T-helper 22 cell (primary cell): ENCODE results near the gene LORICRIN.
A peak's percentile ranks its signal among the peaks of the same experiment; 100 is the strongest.

Experiments used
- DNase-seq: peaks from one replicate; pipeline ENCODE4 v3.0.0-alpha.2; 2020; ENCODE audit warnings: low read depth

The LORICRIN gene

DNA sequence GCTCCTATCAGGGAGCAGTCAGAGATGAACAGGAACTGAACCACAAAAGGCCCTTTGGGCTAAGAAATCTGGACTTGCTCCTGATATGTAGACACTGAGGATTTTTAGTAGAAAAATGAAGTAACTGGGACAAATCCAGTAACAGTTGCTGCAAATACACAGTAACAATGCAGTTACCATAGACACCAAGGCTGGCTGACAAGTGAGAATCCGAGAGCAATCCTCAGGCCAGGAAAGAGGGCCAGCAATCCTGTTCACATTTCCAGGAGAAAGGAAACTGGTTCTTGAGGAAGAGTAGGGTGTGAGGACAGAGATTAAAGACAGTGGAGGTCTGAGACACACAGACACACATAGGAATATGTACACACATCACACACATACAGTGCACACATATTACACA lies 9.3 kb upstream of the LORICRIN start:
- no peak for DNase-seq

DNA sequence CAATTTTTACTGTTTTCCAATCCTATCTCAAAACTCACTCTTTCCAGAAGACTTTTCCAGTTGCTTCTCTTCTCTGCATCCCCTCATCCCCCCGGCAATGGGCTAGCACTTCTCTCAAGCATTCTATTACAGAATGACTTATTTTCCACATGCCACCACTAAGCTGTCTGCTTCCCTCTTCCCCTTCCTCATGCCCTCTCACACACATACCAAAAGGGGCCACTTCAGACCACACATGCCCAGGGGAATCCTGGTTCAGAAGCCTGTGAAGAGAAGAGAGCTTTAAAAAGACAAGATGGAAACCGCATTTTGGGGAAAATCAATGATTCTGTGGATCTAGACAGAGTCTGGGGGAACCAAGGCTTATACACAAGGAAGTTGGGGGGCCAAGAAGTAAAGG lies 8.4 kb upstream of the LORICRIN start:
- no peak for DNase-seq

DNA sequence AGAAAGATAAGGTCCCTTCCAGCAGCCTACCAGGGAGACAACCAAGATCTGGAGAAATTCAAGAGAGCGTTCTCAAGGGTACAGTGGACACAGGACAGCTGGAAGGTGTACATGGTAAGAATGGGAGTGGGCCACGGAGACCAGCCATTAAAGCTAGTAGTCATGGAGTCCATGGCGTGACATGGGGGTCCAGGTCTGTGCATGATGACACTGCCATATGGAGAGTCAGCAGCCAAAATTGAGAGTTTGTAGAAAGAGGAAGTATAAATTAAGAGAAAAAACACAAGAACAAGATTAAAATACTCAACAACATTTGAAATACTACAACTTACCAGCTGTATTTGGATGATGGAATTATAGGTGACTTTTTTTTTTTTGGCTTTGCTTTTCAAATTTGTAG lies 7.9 kb upstream of the LORICRIN start:
- no peak for DNase-seq

DNA sequence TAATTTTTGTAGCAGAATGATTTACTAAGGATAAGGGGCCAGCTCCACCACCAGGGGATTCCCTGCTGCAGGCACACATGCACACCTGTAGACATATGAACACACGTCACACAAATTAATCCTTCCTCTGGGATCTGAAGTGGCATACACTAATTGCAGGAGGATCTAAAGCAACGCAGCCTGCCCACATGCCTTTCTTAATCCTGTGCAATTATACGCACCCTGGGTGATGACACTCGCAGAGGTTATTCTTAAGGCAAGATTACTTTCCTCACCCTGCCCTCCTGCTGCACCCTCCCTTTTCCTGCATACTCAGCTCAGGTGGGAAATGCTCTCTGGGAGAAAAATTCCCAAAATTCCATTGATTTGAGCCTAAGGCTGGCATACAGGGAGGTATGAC lies 7.5 kb upstream of the LORICRIN start:
- no peak for DNase-seq

DNA sequence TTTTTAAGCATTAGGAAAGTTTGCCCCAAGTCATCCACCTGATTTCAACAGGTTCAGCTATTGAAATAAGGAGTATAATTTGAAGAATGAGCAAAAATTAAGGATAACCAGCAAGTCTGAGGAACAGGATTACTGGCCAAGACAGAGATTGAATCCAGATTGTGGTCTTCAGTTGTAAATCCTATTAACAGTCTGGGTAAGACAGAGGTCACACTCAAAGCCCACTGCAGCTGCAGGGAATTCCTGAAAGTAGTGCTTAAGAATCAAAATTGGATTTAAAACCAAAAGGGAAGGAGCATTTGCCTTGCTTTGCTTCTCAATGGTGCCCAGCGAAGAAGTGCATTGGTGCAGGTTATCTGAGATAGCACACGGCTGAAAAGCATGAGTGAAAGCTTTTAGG lies 6.4 kb upstream of the LORICRIN start:
- no peak for DNase-seq

DNA sequence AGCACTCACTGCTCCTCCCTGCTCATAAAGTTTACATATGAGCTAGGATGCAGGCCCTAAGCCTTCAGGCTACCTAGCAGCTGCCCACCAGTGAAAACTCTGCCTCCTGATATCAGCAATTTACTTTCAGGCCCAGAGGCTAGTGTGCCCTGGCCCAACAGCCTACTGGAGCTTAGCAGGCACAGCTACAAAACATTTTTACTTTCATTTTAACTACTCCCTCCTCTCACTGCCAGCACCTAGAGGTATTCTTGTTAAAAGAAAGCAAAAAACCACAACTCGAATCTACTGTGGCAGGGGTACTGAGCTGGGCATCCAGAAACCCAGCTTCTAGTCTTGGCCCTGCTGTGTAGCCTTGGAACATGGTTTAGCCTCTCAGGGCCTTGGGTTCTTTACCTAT lies 5.8 kb upstream of the LORICRIN start:
- no peak for DNase-seq

DNA sequence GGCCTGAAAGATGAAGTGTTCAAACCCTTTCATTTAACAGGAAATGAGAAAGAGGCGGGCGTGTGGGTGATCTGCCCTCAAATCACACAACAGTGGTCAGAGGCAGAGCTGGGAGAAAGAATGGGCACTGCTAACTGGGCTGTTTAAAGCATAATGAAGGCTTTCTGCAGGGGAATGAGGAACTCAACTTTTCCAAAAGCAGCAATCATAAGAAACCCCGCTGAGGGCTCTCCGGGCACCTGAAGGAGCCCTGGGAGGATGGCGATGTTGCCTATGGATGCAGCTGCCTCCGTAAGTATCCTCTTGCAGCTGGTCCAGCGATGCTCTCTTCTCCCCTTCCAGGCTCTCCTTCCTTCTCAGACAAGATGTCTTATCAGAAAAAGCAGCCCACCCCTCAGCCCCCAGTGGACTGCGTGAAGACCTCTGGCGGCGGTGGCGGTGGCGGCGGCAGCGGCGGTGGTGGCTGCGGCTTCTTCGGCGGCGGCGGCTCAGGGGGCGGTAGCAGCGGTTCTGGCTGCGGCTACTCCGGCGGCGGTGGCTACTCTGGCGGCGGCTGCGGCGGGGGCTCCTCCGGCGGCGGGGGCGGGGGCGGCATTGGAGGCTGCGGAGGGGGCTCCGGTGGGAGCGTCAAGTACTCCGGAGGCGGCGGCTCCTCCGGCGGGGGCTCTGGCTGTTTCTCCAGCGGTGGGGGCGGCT lies 1.2 kb downstream of the LORICRIN start:
- no peak for DNase-seq

DNA sequence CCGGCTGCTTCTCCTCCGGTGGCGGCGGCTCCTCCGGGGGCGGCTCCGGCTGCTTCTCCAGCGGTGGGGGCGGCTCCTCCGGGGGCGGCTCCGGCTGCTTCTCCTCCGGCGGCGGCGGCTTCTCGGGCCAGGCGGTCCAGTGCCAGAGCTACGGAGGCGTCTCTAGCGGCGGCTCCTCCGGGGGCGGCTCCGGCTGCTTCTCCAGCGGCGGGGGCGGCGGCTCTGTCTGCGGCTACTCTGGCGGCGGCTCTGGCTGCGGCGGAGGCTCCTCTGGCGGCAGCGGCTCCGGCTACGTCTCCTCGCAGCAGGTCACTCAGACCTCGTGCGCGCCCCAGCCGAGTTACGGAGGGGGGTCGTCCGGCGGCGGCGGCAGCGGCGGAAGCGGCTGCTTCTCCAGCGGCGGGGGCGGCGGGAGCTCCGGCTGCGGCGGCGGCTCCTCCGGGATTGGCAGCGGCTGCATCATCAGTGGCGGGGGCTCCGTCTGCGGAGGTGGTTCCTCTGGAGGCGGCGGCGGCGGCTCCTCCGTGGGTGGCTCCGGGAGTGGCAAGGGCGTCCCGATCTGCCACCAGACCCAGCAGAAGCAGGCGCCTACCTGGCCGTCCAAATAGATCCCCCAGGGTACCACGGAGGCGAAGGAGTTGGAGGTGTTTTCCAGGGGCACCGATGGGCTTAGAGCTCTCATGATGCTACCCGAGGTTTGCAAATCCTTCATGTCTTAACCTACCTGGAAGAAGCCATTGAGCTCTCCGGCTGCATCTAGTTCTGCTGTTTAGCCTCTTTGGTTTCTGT lies 2.0 kb downstream of the LORICRIN start:
- DNase-seq, result peak; percentile 5

DNA sequence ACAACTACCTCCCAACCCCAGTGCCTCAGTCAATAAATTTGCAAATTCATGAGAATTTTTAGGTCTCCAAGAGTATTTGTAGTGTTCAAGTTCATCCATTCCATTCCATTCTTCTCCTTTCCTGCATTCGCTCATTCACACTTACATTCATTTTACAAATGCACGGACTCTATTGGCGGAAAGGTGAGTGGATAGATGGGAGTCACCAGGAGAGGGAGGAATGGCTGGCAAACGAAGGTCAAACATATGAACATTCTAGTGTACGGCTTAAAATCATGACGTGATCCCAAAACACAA lies 2.5 kb downstream of the LORICRIN start:
- DNase-seq, result no peak

DNA sequence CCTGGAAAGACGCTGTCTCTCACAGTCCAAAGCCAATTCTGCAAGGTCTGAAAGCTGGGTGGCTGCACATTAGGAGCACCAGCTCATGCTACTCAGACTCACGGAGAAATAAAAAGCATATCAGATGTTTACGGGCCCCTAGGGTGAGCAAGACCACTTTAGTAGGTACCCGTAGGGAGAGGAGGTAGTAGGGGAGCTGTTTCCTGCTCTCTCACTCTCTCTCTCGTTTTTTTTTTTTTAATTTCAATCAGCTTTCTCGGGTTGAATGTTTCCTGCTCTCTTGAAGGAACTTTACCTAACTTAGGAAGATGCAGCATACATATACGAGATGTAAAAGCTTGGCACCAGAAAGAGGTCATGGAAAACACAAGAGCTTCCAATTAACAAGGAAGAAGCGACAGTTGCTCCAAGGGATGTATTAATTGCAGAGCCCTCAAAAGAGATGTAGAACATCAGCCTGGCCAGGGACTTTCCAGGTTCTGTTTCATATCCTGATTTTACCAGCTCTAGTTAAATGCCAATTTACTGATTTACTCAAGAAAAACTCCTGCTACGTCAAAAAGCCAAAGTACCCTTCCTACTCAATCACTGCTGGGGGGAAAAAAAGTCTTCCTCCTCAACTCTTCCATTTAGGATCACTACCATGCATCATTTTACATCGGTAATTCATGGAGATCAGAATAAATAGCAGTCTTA lies 3.1 kb downstream of the LORICRIN start:
- no peak for DNase-seq

DNA sequence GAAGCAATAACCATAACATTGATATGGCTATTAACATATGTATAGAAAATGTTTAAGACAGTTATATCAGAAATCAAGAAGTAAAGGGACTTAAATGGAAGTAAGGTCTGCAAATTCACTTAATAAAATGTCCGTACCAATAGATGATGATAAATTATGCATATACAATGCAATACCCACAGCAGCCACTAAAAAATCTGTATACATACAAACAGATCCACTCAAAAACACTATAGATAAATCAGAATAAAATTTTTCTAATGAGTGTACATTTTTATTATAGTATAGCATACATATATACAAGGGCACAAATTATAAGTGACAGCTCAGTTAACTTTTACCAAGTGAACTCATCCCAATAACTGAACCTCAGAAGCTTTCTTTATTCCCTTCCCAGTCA lies 6.0 kb downstream of the LORICRIN start:
- no peak for DNase-seq

DNA sequence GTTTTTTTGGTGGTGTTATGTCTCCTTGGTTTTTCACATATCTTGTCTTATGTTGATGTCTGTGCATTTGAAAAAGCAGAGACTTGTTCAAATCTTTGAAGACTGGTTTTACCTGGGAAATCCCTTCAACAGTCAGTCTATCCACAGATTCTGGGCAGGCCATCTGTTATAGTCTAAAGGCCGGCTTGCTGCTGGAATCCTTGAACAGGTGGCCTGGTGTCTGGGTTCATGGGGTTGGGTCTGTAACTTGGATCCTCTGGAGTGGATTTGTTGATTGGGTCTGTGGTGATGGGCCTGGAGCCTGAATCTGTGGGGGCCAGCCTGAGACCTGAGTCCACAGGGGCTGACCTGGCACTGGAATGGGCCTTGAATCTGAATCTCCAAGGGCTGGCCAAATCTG lies 12.2 kb downstream of the LORICRIN start:
- no peak for DNase-seq

DNA sequence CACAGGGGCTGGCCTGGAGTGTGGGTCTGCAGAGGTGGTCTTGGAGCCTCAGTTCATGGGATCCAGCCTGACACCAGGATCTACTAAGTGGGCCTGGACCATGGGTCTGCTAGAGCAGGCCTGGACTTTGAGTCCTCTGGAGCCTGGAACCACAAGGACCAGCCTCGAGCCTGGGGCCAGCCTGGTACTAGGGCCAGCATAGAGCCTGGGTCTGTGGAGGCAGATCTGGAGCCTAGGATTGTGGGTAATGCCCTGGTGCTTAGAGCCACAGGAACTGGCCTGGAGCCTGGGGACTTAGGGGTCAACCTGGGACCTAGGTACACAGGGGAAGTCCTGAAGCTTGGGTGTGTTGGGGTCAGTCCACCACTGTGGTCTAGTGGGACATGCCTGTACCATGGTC lies 12.7 kb downstream of the LORICRIN start:
- DNase-seq, result no peak

DNA sequence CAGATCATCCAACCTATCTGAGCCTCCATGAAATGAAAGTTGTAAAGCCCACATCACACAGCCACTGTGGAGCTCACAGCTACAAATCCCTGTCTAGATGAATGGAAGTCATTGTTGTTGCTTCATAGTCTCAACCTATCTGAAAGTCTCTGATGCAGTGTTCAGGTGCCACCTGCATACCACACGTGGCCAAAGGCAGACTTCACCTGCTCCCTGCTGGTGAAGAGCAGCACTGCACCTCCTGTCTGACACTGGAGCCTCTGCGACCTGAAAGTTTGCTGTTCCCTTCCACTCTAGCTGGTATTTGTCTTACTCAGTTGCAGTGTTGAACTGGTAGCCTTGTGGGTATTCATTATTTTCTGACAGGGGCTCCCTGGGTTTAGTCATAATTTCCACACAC lies 18.4 kb downstream of the LORICRIN start:
- DNase-seq, result no peak

DNA sequence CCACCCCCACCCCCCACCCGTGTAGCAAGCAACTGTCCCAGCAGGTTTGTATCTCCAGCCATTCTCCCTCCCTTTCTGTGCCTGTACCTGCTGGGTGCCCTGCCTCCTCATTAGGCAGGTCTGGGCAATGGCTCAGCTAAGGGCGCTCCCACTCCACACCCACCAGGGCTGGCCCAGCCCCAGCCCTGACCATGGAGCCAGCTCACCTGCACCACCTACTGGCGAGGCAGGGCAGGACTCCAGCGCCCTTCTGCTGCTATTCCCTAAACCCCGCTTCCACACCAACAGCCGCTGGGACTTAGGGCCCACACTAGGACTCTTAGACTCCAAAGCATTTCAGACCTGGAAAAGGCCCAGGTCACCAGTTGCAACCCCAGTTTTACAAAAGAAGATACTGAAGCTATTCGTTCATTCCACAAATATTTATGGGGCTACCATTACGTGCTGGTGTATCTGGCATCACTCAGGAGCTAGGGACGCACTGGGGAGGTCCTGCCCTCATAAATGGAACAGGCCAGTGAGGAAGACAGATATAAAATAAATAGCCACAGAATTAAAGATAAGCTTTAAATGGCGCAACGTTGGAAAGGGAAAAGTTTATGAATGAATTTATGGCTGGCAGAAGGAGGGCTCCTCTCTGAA lies 29.3 kb downstream of the LORICRIN start:
- DNase-seq, result no peak

DNA sequence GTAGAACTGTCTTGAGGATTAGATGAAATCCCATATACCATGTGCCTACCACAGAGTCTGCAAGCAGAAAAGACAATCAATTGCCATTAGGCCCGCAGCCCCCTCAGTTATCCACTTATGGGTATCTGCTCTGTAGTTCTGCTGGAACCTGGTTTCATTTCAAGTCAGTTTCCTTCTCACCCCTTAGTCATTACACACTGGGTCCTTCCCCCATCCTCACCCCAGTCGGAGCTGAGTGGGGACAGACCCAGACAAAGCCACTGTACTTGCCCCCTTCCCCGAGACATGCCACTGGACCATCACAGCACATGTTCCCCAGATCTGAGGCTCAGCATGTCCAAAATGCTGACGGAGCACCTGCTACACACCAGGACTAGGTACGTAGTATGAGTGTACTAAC lies 32.0 kb downstream of the LORICRIN start:
- no peak for DNase-seq

DNA sequence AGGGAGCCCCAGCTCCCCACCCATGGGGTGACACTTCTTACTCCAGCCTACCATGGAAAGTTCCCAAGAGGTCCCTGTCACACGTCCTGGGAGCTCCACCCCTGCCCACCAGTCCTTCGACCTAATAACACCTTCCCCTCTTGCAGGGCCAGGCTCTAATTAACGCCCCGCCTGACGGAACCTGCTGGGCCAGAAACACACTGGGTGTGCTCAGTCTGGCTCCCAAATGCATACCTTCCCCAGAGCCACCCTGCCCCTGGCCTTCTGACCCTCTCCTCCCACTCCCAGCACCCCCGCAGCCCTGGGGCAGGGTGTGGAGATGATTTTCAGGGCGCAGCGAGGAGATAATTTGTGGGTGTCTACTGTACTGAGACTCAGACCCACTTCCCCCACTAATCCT lies 32.7 kb downstream of the LORICRIN start:
- DNase-seq, result no peak

DNA sequence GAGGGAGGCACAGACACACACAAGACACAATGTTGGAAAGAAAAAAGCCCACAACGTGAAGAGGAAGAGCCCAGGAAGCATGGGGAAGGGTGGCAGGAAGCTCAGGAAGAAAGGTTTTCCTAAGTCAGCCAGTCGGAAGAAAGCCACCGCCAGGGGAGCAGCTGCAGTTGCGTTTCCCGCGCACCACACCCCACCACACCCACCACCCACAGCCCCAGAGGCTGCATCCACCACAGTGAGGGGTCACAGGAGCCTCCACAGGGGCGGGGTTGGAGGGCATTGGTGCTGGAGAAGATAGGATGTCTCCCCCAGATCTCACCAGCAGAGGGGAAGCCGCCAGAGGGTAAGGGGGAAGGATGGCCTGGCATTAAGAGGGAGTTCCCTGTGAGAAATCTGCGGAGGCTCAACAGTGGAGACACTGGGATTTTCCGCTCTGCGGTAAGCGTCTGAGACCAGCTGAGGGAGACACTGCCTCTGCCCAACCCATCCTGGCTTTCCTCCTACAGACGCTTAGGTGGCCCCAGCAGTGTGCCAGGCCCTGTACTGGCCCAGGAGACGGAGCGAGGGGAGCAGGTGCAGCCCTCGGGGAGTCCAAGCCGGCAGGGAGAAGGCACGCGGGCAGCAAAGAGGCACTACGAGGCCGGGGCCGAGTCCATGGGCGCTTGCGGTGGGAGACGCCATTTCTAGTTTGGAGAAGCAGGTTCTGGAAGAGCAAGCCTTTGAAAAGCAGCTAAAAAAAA lies 33.4 kb downstream of the LORICRIN start:
- no peak for DNase-seq

DNA sequence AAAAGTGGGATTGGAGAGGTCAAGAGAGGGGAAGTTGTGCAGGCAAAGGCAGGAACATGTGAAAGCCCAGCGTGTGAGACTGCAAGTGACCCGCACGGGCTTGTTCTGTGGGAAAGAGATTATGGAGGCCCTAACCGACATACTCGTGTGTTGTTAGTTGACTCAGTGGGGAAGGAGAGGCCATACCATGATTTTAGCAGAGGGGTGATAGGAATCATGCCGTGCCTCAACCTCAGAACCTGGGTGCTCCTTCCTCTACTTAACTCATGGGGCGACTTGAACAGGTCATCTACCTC lies 33.9 kb downstream of the LORICRIN start:
- no peak for DNase-seq

DNA sequence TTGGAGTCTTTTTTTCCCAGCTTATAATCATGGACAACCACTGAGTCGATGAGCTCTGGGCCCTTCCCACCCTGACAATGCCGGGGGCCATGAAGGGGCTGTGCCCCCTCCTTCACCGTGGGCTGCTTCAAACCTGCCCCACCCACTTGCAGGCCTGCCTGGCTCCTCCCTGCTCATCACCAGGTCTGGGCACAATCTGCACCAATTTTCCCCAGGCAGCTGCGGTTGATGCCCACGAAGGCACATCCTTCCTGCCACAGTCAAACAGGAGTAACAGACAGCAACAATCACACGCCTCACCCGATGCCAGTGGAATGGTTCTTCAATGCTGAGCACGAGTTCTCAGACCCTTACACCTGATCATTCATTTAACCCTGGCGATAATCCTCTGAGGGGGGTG lies 34.4 kb downstream of the LORICRIN start:
- DNase-seq, result no peak

DNA sequence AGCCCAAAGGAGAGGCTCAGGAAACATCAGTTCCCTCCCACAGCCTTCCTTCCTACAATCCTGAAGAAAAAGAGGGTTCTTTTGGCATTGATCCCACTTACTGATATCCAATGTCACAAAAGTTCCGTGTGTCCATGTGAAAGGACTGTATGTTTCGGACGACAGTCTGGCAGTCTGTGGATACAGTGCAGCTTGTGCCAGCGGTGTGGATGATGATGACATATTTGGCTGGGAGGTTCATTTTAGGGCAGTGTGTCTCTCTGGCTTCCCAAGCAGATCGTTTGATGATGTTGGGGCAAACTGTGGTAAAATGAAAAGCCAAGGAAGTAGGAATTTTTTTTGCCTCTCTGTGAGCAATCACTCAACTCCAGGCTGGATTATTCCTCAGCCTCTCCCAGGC lies 42.8 kb downstream of the LORICRIN start:
- no peak for DNase-seq

DNA sequence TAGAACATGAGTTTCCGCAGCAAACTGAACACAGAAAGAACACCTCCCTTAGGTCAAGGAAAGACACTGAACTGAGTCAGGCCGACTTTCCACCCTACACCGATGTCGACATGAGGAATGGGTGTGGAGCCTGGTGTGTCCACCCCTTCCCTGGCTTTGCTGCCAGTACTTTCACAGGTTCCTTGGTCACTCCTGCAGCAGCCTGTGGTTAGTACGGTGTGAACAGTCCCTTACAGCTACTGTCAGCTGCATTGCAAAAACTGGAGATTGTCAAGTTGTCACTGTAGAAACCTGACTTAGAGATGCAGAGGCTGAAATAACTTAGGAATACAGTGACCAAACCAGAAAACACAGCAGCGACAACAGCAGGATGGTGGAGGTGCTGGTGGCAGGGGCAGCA lies 46.2 kb downstream of the LORICRIN start:
- no peak for DNase-seq
